CD4-positive, alpha-beta T cell treated with Interleukin-17A for 4 hours (primary cell): Measurements from ENCODE around the gene CYP2E1.
"Not testable (repeated sequence)": the region's sequence is repeated elsewhere in the genome, so short reads cannot be mapped to it uniquely, and the experiment has no call there.

ENCODE experiments used
- DNase-seq: peaks from one replicate; pipeline ENCODE4 v3.0.0-alpha.2; 2020; ENCODE audit warnings: mixed read lengths

Gene CYP2E1

DNA sequence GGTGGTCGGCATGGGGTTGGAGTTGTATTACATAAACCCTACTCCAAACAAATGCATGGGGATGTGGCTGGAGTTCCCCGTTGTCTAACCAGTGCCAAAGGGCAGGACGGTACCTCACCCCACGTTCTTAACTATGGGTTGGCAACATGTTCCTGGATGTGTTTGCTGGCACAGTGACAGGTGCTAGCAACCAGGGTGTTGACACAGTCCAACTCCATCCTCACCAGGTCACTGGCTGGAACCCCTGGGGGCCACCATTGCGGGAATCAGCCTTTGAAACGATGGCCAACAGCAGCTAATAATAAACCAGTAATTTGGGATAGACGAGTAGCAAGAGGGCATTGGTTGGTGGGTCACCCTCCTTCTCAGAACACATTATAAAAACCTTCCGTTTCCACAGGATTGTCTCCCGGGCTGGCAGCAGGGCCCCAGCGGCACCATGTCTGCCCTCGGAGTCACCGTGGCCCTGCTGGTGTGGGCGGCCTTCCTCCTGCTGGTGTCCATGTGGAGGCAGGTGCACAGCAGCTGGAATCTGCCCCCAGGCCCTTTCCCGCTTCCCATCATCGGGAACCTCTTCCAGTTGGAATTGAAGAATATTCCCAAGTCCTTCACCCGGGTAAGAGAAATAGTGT is at the start of gene CYP2E1:
Gene CYP2E1, plus strand, starts transcription at position 407 of the 632 bp plus-strand sequence. Its CDS starts 33 bp downstream, at position 440.
- no peak for DNase-seq

DNA sequence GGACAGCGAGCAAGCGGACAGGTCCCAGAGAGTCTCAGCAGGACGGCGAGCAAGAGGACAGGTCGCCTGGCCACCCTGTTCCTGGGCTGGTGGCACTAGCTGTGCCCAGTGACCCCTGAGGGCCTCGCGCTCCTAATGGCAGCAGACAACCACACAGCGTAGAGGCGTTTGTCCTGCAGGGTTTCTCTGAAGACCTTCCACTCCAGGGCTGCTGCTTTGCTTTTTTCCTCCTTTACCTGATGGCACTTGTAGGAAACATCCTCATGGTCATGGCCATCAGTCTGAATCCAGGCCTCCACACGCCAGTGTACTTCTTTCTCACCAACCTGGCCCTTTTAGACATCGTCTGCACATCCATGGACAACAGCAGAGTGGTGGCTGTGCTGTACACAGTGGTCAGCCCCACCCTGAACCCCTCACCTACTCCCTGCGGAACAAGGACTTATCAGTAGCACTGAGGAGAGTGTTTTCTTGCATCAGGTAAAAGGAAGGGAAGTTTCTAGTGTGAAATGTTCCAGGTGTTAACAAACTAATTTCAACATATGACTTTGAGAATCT is 46.0 kb upstream of the CYP2E1 start:
- no peak for DNase-seq

DNA sequence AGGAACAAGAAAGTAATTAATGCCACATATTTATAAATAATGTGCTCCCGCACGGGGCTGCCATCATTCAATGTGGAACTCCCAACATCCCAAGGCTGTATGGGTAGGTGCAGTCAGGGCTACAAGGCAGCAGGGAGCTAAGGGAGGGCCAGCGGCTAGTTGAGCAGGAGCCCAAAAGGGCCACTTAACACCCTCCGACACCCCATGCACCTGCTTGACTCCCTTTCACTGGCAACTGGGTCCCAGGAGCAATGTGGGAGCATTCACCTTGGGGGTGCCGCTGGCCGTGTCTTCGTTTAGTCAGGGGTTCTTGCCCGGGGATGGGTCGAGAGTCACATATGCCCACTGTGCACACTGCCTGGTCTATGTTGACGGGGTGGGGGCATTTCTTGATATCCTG is 45.5 kb upstream of the CYP2E1 start:
- no peak for DNase-seq

DNA sequence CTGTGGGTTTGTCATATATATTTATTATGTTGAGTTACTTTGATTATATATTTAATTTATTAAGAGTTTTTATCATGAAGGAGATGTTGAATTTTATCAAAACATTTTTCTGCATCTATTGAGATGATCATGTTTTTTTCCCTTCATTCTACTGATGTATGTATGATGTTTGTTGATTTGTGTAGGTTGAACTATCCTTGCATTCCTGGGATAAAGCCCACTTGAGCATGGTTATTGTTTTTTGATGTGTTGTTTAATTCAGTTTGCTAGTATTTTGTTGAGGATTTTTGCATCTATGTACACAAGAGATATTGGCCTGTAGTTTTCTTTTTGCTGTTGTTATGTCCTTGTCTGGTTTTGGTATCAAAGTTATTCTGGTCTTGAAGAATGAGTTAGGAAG is 42.3 kb upstream of the CYP2E1 start:
- no peak for DNase-seq

DNA sequence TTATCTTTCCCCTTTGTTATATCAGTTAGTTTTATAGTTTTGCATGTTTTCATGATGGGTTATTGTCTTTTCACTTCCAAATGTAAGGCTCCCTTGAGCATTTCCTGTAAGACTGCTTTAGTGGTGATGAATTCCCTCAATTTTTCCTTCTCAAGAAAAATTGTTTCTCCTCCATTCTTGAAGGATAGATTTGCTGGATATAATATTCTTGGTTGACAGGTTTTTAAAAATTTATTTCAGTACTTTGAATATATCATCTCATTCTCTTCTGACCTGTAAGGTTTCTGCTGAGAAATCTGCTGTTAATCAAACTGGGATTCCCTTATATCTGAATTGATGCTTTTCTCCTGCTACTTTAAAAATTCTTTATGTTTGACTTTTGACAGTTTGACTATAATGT is 40.1 kb upstream of the CYP2E1 start:
- no peak for DNase-seq

DNA sequence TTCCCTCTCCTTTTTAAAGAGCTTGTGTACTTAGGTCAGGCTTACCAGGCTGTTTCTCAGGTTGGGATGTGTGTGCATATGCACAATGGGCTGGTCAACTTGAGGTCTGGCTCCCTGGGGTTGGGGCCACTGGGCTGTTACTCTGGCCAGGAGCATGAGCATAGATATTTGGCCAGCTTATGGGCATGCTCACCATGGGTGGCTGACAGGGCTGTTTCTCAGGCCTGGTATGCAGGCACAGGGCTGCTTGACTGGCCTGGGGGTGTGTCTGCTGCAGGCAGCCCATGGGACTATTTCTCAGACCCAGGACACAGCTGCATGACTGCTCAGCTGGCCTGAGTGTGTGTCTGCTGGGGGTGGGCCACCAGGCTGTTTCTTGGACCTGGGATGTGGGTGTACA is 38.8 kb upstream of the CYP2E1 start:
- no peak for DNase-seq

DNA sequence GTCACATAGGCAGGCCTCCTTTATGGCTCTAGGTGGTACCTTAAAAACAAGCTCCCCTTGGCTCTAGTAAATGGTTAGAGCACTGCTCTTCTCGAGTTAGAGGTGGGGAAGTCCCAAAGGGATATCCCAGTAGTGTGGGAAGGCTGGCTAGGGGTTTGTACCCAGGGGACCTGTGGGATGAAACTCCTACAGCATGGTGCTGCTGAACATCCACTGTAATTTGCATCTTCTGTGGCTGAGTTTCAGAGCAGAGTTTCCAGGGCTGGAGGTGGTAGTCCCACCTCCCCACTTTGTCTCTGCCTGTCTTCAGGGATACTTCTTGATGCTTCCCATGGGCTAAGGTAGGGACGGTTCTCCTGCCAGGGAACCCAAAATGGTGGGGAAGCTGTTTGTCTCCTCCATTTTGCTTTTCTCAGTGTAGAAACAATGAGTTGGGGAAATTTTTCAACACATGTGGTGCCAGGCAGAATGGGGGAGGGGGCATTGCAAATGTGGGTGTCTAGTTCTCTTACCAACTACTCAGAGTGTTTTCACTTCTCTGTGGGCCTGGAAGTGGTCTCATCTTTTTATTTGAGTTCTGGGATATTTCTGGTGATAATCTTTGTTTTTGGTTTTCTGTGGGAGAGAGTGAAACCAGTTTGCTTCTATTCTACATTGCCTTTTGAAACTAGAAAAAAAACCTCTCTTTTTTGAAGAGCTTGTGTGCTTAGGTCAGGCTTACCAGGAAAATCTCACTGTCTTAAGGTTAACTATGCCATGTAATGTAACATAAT is 37.2 kb upstream of the CYP2E1 start:
- DNase-seq = no peak

DNA sequence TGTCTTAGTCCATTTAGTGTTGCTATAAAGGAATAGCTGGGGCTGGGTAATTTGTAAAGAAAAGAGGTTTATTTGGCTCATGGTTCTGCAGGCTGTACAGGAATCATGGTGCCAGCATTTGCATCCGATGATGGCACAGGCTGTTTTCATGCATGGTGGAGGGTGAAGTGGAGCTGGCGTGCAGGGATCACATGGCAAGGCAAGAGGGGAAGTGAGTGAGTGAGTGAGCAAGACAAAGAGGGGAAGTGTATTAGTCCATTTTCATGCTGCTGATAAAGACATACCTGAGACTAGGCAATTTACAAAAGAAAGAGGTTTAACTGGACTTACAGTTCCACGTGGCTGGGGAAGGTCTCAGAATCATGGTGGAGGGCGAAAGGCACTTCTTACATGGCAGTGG is 33.6 kb upstream of the CYP2E1 start:
- DNase-seq = not testable (repeated sequence)

DNA sequence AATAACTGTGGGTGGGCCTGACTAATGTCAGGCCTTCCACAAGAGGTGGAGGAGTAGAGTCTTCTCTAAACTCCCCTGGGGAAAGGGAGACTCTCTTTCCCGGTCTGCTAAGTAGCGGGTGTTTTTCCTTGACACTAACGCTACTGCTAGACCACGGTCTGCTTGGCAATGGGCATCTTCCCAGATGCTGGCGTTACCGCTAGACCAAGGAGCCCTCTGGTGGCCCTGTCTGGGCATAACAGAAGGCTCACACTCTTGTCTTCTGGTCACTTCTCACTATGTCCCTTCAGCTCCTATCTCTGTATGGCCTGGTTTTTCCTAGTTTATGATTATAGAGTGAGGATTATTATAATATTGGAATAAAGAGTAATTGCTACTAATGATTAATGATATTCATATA is 29.8 kb upstream of the CYP2E1 start:
- DNase-seq = not testable (repeated sequence)

DNA sequence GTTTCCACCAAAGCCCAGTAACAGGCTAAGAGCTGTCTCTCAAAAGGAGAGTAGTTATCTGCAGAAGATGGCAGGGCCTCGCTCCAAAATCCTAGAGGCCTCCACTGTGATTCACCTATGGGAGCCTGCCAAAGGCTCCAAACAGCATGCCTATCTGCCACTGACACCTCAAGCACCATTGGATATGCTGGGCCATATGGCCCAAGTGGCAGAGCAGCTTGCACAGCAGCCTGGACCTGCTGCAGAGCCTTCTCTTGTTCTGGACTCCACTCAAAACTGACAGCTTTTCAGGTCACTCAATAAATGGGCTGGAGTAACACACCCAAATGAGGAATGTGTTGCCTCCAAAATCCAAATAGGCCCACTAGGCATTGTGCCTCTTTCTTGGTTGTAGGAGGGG is 28.0 kb upstream of the CYP2E1 start:
- DNase-seq = not testable (repeated sequence)

DNA sequence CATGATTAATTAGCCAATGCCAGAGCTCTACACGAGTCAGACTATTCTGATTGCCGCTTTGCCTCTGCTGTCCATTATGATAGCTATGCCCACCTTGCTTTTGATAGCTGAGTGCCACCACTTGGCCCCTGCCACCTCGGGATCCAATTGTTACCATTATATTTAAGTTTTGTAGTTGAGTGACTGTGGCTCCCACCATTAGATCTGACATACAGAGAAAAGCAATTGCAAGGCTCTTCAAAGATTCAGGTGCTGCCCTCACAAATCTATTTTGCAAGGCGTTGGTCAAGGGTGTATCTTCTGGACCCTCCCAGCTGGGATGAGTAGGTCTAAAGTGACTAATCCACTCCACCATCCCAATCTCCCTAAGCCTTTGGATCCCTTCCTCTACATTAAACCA is 26.3 kb upstream of the CYP2E1 start:
- DNase-seq = not testable (repeated sequence)

DNA sequence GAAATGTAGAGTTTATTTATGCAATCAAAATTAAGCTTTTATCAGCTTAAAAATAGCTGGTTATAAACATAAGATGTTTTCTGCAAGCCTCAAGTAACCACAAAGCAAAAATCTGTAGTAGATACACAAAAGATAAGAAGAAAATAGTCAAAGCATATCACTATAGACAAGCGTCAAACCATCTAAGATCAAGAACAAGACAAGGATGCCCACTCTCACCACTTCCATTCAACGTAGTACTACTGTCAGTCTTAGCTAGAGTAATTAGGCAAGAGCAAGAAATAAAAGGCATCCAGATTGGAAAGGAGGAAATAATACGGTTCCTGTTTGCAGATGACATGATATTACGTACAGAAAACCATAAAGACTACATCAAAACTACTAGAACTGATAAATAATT is 17.5 kb upstream of the CYP2E1 start:
- DNase-seq = no peak

DNA sequence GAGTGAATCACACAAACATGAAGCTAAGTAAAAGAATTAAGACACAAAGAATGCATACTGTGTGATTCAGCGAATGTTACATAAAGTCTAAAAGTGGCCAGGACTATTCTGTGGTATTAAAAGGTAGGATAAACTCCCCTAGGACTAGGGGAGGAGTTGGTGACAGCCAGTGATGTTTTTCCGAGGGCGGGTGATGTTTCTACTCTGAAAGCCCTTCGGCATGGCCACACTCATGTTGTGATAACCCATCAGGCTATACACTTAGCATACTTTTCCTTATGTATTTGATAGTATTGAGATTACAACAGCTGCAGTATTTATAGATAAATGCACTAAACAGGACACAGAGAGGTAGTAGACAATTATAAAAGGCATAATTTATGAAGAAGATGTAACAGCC is 15.8 kb upstream of the CYP2E1 start:
- DNase-seq = no peak

DNA sequence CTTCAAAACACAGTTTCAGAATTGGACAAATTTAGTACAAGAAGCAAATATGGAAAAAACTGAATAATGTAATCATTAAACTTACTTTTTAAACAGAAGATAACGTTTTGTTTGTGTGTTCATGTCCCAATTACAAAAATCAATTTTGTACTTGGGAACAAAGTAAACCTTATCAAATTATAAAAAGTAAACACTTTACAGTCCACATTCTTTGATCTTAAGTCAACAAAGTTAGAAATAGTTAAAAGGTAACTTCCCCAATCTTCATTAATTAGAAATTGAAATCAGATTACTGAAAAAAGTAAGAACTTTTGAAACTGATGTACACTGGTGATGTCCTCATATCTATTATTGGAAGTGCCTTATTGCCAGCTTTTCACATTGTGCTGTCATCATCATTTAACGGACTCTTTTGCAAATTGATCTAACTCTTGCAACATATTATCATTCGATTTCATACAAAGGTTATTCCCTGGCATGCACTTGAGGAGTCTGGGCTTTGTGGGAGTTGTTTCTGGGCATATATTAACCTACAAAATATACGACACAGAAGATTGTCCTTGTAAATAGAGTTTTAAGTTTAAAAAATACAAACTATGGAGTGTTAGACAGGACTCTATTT is 15.1 kb upstream of the CYP2E1 start:
- DNase-seq = no peak

DNA sequence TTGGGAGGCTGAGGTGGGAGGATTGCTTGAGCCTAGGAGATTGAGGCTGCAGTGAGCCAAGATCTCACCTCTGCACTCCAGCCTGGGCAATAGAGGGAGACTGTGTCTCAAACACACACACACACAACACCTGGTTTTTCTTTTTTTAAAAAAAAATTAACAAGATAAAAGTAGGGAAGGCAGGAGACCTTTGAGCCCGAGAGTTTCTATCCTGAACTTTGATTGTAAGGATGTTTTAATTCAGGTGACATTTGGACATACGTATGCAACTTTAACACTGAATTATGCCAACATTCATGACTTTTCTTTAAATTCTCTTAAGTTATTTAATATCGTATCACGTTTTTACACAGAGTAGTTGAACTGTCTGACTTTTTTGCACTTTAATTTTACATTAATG is 11.7 kb upstream of the CYP2E1 start:
- DNase-seq = no peak

DNA sequence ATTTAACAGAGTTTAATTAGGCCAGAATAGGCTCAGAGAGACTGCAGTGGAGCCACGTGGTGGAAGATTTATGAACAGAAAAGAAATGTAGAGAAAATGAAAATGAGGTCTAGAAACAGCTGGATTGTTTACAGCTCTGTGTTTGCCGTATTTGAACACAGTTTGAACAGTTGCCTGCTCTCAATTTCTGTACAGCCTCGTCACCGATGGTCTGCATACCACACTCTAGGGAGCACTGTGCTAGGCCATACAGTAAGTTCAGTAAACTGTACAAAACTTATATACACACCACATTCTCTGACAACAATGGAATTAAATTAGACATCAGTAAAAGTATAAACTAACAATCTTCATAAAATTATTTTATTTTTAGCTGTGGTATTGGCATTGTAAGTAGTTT is 11.1 kb upstream of the CYP2E1 start:
- no peak for DNase-seq

DNA sequence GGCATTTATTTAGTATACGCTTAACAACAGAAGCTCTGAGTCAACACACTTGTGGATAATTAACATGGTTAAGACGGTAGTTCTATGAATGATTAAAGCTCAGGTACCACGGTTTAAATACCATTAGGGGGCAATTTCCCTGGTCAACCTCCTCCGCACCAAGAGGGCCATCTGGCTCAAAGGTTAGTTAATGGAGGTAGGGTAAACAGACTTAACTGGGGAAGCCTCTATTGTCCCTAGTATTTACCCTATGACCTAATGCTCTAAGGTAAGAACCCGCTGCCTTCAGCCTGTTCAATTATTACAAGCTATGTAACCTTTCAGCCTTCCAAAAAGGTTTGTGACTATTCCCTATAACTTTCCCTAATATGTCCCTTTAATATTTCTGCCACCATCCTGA is 8.6 kb upstream of the CYP2E1 start:
- DNase-seq = not testable (repeated sequence)

DNA sequence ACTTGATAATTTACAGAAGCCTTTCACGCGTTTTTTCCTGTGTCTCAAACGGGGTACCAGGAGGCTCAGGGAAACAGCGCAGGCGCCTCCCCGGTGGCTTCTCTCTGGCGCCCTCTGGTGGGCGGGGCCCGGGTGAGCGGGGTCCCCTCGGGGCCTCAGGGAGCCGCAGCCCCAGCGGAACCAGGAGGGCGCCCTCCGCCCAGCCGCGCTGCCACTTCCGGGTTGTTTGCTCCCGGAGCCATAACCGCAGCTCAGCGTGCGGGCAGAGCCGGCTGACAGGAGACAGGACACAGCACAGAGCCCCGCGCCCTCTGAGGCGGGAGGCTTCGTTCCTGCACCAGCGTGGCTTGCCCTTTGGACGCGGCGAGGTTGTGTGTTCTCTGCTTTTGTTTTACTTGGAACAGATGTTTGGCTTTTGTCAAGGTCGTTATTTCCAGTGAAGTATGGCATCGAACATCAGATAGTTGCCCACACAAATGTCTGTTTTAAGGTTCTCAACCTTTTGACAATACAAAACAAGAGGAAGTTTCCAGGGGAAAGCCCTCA is 6.9 kb upstream of the CYP2E1 start:
- peak; percentile 94 for DNase-seq

DNA sequence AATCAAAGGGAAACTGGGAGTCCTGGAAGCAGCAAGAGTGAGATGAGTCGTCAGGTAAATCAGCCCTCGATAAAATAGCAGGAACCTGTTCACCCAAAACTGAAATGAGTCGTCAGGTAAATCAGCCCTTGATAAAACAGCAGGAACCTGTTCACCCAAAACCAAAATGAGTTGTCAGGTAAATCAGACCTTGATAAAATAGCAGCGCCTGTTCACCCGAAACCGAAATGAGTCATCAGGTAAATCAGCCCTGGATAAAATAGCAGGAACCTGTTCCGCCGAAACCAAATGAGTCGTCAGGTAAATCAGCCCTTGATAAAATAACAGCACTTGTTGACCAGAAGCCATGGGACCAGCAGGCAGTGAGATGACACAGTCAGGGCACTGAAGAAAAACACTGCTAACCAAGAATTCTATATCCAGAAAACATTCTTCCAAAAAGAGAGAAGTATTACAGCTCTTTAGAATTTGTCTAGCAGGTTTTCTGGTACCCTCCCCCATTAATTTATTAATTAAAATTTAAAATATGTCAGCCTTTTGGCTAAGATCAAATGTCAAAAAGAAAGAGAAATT is 3.4 kb upstream of the CYP2E1 start:
- DNase-seq = no peak

DNA sequence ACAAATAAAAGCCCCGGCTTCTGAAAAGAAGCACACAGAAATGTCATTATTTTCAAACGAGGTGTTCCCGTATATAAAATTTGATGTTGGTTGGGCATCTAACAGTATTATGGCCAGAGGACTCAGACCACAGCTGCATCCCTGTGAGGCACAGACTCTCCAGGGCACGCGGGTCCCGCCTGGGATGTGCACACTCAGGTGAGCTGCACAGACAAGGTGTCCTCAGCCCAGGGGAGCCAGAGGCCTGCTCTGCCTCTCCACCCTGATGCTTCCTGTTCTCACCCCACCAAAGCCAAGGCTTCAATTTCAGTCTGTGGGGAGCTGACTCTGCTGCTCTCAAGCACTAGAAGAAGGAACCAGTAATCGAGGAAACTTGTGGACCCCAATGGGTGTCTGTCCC is 1.7 kb upstream of the CYP2E1 start:
- no peak for DNase-seq

DNA sequence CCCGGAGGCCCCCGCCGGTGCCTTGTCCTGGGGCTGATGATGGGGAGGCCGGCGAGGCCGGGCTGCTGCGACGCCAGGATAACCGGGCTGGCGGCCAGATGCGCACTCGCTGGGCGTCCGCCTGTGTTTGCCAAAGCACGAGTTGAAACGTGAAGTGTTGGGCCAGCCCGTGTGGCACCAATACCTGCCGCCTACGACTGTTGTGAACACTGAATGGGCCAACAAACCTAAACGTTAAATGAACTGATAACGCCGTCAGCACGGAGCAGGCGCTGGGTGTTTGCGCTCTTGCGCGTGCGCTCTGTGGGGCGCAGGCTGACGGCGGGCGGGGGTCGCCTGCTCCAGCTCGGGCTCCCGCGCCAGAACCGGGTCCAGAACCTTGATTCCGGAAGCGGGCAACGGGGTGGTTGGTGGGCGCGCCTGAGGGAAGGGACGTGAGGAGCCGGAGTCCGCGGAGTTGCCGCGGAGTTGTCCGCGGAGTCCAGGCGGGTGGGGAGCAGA is 658 bp downstream of the CYP2E1 start:
- no peak for DNase-seq

DNA sequence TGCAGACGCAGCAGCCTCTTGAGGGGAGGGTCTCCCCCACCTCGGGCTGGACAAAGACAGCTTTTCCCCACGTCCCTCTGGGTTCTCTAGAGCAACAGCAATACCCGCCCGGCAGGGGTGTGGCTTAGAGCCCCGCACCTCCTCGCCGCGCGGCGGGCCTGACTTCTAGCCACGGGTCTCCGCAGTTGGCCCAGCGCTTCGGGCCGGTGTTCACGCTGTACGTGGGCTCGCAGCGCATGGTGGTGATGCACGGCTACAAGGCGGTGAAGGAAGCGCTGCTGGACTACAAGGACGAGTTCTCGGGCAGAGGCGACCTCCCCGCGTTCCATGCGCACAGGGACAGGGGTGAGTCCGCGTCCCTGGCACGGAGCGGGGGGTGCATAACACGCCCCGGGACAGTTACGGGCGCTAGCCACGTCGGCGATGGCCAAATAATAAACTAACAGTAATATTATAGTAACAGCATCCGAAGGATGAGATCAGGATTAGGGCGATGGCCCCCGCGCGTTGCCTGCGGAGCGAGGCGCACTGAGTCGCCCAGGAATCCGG is 1.2 kb downstream of the CYP2E1 start:
- no peak for DNase-seq
